HUES48 (cell line): ENCODE results near the gene ZNF425.

Experiments
- H3K27ac ChIP-seq: one replicate; pipeline ENCODE4 v1.7.0; 2013; ENCODE audit warnings: low read depth, low read length, inconsistent platforms
- H3K27me3 ChIP-seq: 2 replicates; pipeline ENCODE4 v1.6.1; 2013; ENCODE audit warnings: mild to moderate bottlenecking, low read length; ENCODE audit not compliant: control insufficient read depth, insufficient read depth
- H3K36me3 ChIP-seq: 2 replicates; pipeline ENCODE4 v1.6.1; 2013; ENCODE audit warnings: low read length; ENCODE audit not compliant: control insufficient read depth, insufficient read depth
- H3K4me1 ChIP-seq: 2 replicates; pipeline ENCODE4 v1.6.1; 2013; ENCODE audit warnings: mild to moderate bottlenecking, low read length; ENCODE audit not compliant: control insufficient read depth, insufficient read depth
- H3K4me3 ChIP-seq: 2 replicates; pipeline ENCODE4 v1.5.1; 2013; ENCODE audit warnings: mild to moderate bottlenecking, low read depth, low read length
- H3K9ac ChIP-seq: 2 replicates; pipeline ENCODE4 v1.6.1; 2013; ENCODE audit warnings: mild to moderate bottlenecking, low read depth, low read length, moderate library complexity
- H3K9me3 ChIP-seq: 2 replicates; pipeline ENCODE4 v1.6.1; 2013; ENCODE audit warnings: low read length; ENCODE audit not compliant: control insufficient read depth, insufficient read depth

Gene ZNF425

GRCh38 chr7:149125863-149126661, at the start of gene ZNF425:
Gene ZNF425 (minus strand): TSS chr7:149126324. CDS start chr7:149126213, 111 bp downstream.
- H3K27ac ChIP-seq = peak within 1 kb of the TSS; percentile 87
- H3K27me3 ChIP-seq = no peaks in the 10 kb centered on the region
- peak within 1 kb of the TSS; percentile 88 for H3K4me3 ChIP-seq
- peak within 1 kb of the TSS; percentile 84 for H3K9ac ChIP-seq
- peaks cover 7% of the 10 kb centered on the region for H3K4me1 ChIP-seq
- peaks cover 6% of the 10 kb centered on the region; the same call in 1 of the 2 replicates for H3K9me3 ChIP-seq
- peaks cover 13% of the 10 kb centered on the region for H3K36me3 ChIP-seq

GRCh38 chr7:149175150-149175549, 49.0 kb upstream of the ZNF425 start:
- peaks cover 98% of the 10 kb centered on the region for H3K36me3 ChIP-seq
- H3K9ac ChIP-seq = no peak overlapping the region
- no peaks in the 10 kb centered on the region for H3K9me3 ChIP-seq
- H3K27ac ChIP-seq = no peak overlapping the region
- H3K4me3 ChIP-seq = no peak overlapping the region
- no peaks in the 10 kb centered on the region for H3K27me3 ChIP-seq
- no peaks in the 10 kb centered on the region for H3K4me1 ChIP-seq

- H3K4me1 ChIP-seq = no peaks in the 10 kb centered on the region
- peaks cover 99% of the 10 kb centered on the region for H3K36me3 ChIP-seq
- no peak overlapping the region for H3K9ac ChIP-seq
- H3K27ac ChIP-seq = no peak overlapping the region
- H3K4me3 ChIP-seq = no peak overlapping the region
- no peaks in the 10 kb centered on the region for H3K27me3 ChIP-seq
- H3K9me3 ChIP-seq = no peaks in the 10 kb centered on the region
These were observed 46.4 kb upstream of the ZNF425 start for GRCh38 chr7:149172534-149172920.

- Histone ChIP-seq H3K9me3 (no peaks in the 10 kb centered on the region), H3K9ac (no peak overlapping the region), H3K27me3 (no peaks in the 10 kb centered on the region), H3K4me1 (no peaks in the 10 kb centered on the region), H3K27ac (no peak overlapping the region), H3K4me3 (no peak overlapping the region), H3K36me3 (peaks cover 99% of the 10 kb centered on the region)
These were observed 45.9 kb upstream of the ZNF425 start for GRCh38 chr7:149171892-149172533.

- Histone ChIP-seq H3K4me3 (no peak overlapping the region), H3K27ac (no peak overlapping the region), H3K27me3 (no peaks in the 10 kb centered on the region), H3K36me3 (peaks cover 95% of the 10 kb centered on the region), H3K4me1 (no peaks in the 10 kb centered on the region), H3K9me3 (no peaks in the 10 kb centered on the region), H3K9ac (no peak overlapping the region)
These were observed 40.7 kb upstream of the ZNF425 start for GRCh38 chr7:149166630-149167352.

- Histone ChIP-seq H3K27ac (no peak overlapping the region), H3K4me3 (no peak overlapping the region), H3K9me3 (no peaks in the 10 kb centered on the region), H3K9ac (no peak overlapping the region), H3K4me1 (no peaks in the 10 kb centered on the region), H3K27me3 (no peaks in the 10 kb centered on the region), H3K36me3 (peaks cover 95% of the 10 kb centered on the region)
These were observed 40.0 kb upstream of the ZNF425 start for GRCh38 chr7:149166142-149166541.

GRCh38 chr7:149161241-149161848, 35.2 kb upstream of the ZNF425 start:
- Histone ChIP-seq H3K36me3 (peaks cover 85% of the 10 kb centered on the region), H3K27ac (no peak overlapping the region), H3K4me3 (no peak overlapping the region), H3K4me1 (no peaks in the 10 kb centered on the region), H3K9ac (no peak overlapping the region), H3K27me3 (no peaks in the 10 kb centered on the region), H3K9me3 (no peaks in the 10 kb centered on the region)

- Histone ChIP-seq H3K27ac (no peak overlapping the region), H3K36me3 (peaks cover 82% of the 10 kb centered on the region), H3K27me3 (no peaks in the 10 kb centered on the region), H3K9ac (no peak overlapping the region), H3K4me1 (no peaks in the 10 kb centered on the region), H3K9me3 (no peaks in the 10 kb centered on the region), H3K4me3 (no peak overlapping the region)
These were observed 30.8 kb upstream of the ZNF425 start for GRCh38 chr7:149156898-149157297.

- Histone ChIP-seq H3K4me1 (peaks cover 22% of the 10 kb centered on the region), H3K36me3 (peaks cover 80% of the 10 kb centered on the region), H3K4me3 (no peak overlapping the region), H3K27ac (no peak overlapping the region), H3K27me3 (no peaks in the 10 kb centered on the region), H3K9ac (no peak overlapping the region), H3K9me3 (no peaks in the 10 kb centered on the region)
These were observed 27.9 kb upstream of the ZNF425 start for GRCh38 chr7:149154056-149154455.

- Histone ChIP-seq H3K27me3 (no peaks in the 10 kb centered on the region), H3K4me3 (no peak overlapping the region), H3K9ac (no peak overlapping the region), H3K9me3 (no peaks in the 10 kb centered on the region), H3K4me1 (peaks cover 22% of the 10 kb centered on the region), H3K36me3 (peaks cover 75% of the 10 kb centered on the region), H3K27ac (no peak overlapping the region)
These were observed 27.2 kb upstream of the ZNF425 start for GRCh38 chr7:149153346-149153745.
